GM15510 (cell line): Measurements from ENCODE around the gene POU4F1.

ENCODE experiments used
- POLR2A ChIP-seq: IDR thresholded peaks from 3 replicates; pipeline ENCODE4 v1.6.1; 2011; ENCODE audit warnings: borderline replicate concordance; ENCODE audit not compliant: insufficient read length; ENCODE audit errors: extremely low read depth

The POU4F1 gene

DNA sequence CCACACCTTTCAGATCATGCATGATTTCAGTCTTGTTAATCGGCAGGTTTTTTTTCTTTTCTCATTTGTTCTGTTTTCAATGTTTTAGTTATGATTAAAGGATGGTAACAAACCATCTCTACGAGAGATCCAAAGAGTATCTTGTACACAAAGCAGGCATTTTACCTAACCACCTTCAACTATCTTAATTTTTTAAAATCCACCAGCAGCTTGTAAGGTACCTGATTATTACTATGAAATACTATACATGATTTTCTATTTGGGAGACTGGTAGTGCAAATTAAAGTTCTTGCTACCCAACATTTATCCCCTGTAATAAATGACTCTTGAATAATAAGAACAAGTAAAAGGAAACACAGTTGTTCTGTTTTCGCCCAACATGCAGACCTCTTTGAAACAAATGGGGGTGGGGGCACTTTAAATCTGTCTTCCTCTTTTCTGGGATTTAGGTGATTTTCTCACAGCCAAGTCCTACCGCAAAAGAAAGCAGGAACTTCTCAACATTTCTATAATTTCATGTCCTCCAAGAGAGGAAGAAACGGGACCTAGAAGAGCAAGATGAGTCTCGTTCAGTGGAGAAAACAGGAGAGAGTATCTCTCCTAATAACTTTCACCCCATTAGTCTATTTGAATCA is 3.6 kb downstream of the POU4F1 start:
- no peak for TF ChIP-seq POLR2A

DNA sequence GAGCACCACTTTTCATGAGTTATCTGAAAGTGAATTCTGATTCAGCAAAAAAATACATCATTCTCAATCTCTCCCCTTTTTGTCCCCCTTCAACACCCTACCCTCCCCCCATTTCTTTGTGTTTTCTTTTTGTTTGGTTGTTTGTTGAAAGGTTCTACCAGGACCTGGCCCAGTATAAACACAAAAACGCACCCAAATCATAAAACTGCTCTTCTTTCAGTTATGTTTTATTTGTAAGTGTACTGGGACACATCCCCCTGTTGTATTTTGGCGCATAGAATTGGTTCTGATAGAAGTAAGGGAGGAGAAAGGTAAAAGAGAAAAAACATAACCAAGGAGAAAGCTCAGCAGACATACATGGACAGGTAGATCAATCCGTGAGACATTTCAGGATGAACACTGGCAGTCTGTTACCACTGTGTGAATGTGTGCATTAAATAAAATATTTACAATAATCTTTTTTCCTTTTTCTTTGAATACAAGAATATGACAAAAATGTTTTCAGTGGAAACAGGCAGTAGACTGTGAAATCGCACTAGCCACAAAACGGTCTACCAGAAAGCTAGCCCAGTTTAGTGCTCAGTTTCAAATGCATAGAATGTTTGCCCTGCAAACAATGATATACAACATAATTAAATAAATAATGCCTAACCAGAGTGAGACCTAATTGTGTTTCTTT is 4.2 kb downstream of the POU4F1 start:
- no peak for TF ChIP-seq POLR2A

DNA sequence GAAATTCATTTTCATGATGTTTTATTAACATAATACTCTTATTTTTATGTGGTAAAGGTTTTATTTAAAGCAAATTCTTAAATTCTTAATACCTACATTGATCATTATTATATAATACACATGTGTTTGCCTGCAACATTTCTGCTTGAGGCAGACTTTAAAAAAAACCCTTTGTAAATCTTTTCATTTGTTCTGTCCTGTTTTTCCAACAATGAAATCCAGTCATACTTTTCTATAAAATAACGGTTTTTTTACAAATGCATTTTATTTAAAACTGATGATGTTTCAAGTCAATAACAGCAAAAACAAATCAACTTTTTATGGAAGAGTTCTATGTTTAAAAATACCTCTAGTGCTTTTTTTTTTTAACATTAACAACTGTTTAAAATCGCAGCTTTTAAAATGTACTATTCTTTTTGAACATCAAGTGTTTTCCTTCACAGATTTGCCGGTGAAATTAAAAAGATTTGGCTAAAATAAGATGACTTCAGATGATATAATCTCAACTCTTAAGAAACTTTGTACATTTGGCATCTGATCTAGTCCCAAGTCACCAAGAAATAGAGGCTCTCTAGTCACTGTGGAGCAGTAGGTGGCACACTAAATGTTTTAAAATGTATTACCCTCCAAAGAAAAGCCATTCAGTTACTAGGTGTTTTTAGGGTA is 5.1 kb downstream of the POU4F1 start:
- no peak for TF ChIP-seq POLR2A

DNA sequence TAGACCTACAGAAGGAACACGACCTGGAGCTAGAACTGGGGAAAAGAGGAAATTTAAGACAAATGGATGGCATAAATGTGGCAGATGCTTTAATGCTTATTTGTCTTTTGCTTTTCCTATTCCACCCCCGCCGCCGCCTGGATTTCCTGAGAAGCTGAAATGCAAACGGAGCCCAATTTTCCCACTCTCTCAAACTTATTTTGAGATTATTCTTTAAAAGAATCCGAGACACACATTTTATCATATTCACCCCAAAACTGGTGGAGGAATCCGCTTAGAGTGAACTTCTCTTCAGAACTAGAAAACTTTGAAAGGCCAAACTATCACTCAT is 5.8 kb downstream of the POU4F1 start:
- no peak for TF ChIP-seq POLR2A

DNA sequence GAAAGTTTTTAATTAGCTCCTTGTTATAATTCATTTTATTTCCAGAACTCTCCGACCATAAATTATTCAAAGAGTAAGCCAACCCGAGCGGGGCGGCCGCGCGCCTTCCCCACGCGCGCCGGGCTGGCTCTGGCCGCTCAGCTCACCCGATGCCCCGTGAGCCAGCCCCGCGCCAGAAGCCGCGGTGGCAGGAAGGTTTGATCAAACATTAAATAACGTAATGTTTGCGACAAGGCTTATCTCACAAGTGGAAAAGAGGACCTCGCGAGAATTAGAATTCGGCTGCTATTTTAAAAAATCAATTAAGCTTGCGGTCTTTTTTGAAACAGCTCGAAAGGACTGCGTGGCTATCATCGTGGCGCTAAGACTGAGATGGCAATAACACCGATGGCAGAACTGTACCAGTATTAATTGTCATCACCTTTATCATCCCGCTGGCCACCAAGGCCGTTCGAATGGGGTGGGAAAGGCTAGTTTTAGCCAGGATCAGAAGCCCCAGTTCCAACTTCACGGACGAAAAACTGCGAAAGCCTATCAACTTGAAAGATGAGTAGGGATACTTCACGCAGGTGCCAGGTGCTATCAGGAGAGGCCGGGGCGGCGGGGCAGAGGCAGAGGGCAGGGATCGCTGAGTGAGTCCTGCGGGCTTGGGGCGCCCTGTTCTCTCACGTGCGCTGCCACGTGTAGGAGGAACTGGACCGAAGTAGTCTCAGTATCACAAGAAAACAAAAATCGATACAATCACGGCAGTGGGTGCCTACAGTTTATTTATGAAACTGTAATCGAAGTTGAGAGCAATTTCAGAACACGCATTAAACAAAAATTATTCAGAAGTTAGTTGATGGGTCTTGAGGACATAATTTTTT is 6.4 kb downstream of the POU4F1 start:
- no peak for TF ChIP-seq POLR2A

DNA sequence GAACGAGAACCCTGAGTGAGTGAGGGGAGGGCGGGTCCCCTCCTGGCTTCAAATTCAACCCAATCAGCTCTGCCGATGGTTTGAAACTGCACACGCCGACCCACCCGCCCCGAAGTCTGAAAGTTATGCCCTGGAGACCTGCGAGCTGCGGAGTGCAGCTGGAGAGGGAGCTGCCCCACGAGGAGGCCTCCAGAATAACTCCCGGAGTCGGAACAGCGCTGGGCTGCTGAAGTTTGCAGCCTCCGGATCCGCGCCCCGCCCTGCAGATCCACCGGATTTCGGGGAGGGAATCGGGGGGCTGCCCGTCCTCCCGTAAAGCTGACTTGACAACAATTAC is 7.0 kb downstream of the POU4F1 start:
- TF ChIP-seq POLR2A, result no peak

DNA sequence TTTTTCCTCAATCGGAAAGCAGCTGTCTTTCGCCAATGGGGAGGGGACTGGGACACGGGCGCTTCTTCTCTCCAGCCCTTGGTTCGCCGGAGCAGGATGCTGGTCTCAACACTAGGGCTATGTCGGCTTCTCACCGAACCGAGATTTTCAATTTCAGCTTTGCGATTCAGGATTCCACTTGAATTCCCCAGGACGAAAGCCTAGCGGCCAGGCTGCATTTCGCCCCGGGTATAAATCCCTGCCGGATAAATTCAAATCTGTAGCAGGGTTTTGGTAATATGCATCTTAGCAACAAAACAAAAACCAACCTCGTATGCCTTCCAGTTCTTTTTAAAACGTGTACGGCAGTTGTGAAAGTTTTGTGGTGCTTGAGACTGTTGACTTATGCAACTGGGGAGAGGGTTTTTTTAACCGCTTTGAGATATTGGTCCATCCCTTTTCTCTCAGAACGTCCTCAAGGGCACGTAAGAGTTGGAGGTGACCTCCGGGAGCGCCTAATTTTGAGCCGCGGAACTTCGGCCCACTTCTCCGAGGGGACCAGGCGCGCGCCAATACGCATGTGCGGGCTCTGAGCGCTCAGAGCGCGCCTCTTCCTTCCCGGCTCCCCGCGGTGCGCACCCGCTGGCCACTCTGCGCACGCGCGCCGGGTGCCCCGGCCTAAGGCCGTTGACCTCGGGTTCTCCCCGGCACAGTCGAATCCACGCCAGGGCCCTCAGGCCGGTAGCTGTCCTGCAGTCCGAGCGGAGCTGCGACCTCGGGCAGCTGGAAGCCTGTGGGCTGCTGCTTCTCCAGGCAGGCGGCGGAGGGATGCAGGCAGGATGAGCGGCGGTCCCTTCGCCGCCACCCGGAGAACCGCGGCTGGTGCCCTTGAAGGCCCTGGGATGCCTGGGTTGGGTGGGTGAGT is 7.6 kb downstream of the POU4F1 start:
- TF ChIP-seq POLR2A, result no peak

DNA sequence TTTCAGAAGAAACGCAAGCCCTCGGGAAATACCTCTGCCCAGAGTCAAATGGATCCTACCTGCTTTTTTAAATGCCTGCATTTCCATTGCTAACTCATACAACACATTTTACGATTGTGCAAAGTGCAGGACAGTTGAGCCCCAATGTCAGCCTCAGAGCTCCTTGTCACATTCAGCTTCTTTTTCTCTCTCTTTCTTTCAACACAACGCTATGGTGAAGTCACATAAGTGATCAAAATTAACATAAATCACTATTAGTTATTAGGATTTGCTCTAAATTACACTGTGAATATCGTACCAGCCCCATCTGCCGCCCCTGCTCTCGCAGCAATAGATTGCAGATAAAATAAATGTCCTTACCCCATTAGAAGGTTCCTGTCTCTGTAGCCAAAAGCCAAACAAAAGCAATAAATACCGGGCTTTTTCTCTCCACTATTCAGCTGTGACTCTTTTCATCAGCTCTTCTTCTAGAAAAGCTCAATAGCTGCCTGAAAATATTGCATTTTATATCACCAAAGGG is 8.8 kb downstream of the POU4F1 start:
- TF ChIP-seq POLR2A, result no peak

DNA sequence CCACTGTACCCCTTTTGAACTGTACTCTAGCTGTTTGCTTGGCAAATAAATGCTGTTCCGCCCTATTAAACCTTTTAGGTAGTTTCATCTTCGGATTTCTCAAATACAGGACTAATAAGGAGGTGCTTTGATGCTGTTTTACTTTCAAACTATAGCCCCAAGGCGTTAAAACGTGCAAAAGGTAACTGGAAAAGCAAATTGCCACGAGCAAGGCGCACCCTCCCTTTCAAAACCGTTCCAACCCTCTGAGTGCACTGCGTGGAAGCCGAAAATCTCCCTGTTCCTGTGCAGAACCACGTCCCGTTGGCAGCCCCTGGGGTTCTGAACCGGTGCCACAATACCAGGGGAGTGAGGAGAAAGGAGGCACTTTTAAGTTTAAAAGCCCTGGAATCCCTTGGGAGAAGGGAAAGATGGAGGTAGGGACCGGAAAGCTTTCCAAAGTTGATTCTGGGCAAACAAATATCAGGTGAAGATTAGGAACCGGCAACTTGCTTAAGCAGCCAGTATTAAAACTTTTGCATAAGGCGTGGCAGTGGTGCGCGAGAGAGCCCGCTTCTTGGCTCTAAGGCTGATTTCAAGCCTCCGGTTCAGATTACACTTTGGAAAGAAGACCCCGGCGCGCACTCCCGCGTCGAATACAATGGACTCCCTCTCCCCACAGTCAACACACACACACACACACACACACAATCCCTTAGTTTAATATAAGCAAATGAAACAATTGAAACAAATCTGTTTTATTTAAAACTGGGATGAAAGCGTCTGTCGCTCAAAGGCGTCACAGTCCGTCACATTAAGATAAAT is 9.5 kb downstream of the POU4F1 start:
- TF ChIP-seq POLR2A, result no peak

DNA sequence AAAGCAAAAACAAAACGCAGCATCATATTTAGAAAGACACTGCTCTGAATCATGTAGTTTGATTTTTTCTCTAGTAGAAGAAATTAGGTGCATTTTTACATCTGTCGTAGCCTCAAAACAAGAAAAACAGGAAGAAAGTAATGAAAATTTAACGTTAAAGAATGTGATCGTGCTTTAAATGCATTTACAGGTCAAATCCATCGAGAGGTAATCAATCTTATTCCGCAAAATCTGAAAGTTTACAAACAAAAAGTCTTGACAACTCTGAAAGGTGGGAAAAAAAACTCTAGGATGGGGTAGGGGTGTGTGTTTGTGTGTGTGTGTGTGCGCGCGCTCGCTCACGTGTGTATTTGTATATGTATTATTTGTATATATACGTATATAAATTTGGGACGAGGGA is 10.2 kb downstream of the POU4F1 start:
- no peak for TF ChIP-seq POLR2A

DNA sequence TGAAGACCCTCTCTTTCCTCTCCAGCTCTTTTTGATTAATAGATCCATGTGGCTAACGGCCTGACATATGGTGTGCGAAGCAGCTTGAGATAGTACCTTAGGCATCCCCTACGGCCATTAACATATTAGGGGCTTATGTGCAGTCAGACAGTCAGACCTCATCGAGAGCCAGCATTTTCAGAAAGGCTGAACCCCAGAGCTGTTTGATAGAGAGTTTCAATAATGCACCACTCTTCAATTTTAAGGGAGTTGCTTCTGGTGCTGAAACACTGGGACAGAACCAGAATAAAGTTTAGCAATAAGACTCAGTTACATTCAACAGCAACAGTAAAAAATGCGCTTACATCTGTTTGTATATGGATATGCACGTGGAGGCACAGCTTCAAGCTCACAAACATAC is 10.8 kb downstream of the POU4F1 start:
- TF ChIP-seq POLR2A, result no peak

DNA sequence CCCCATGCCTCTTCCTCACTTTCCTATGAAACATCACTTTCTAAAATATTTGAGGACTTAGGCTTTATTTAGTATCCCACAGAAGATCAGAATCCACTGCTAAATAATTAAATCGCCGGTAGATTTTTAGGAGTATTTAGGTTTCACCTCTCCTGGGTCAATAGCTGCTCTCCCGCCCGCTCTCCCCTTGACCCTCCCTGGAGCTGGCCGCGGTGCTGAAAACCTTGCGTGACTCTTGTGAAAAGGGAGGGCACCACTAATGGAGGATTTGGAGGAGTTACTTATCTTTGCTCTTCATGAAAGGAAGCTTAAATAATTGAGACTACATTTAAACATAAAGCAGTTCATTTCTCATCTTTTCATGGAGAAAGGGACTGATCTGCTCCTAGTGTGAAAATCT is 14.1 kb downstream of the POU4F1 start:
- no peak for TF ChIP-seq POLR2A

DNA sequence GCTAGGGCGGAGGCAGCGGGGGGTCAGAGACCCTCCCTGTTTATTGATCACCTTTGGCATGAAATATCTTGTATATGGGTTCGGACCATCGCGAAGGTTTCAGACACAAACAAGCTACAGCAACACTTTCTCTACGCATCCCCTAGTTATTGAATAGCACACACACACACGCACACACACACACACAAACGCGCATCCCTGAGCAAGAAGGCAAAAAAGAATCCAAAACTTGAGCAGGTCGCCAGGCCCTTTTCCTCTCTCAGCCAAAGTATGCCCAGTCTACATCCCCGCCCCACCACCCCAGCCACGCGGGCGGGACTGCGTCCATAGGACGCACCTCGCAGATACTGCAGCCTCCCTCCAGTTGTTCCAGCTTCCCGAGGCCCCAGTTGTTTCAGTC is 16.0 kb downstream of the POU4F1 start:
- no peak for TF ChIP-seq POLR2A
